ENCODE measurements around the gene VEZF1. TPM values are rescaled to one million over a fixed set of nuclear protein-coding genes. Genes with fewer than 3 reads are reported as not detected.

Gene VEZF1
- polyA plus RNA-seq, 3 donors: 28.3 to 40.1 (median 29.0) TPM

- Histone ChIP-seq H3K9me3 (replicated peaks in 1 of 2; ENCODE audit: control insufficient read depth in 1 of 2, insufficient read depth in 1 of 2, low read length in 2 of 2) (no peaks in the 10 kb centered on the region), H3K27me3 (ENCODE audit: control insufficient read depth in 2 of 2, insufficient read depth in 2 of 2, low read length in 2 of 2) (no peaks in the 10 kb centered on the region), H4K20me1 (ENCODE audit: insufficient read depth, low read length) (peaks cover 13% of the 10 kb centered on the region), H3K4me1 (ENCODE audit: control insufficient read depth in 1 of 2, insufficient read depth in 2 of 2, low read length in 2 of 2) (peaks cover 27 to 39% of the 10 kb centered on the region in 2 donors), H3K9ac (ENCODE audit: insufficient read depth, low read length, poor library complexity, severe bottlenecking) (no peak overlapping the region), H3K36me3 (replicated peaks in 1 of 2; ENCODE audit: control insufficient read depth in 1 of 2, insufficient read depth in 2 of 2, low read length in 2 of 2) (no peaks in the 10 kb centered on the region), H3K27ac (ENCODE audit: low read depth in 1 of 2, low read length in 2 of 2) (no peak overlapping the region), H3K4me3 (replicated peaks in 1 of 3; ENCODE audit: low read depth in 2 of 3, low read length in 3 of 3) (no peak overlapping the region), H2AFZ (ENCODE audit: insufficient read depth, low read depth, low read length, poor library complexity, severe bottlenecking) (no peak overlapping the region), H3K79me2 (ENCODE audit: insufficient read depth, low read length) (peaks cover 21% of the 10 kb centered on the region), H3K4me2 (replicated peaks; ENCODE audit: extremely low read depth, low read length, poor library complexity, severe bottlenecking) (no peak overlapping the region)
- DNase-seq: no peak
- Mint-ChIP-seq H3K27me3 (ENCODE audit: low read depth in 3 of 3) (peaks cover 0 to 2% (median 0%) of the 10 kb centered on the region in 3 donors), H3K4me3 (no peak overlapping the region), H3K36me3 (no peaks in the 10 kb centered on the region), H3K4me1 (peaks cover 44% of the 10 kb centered on the region), H3K27ac (no peak overlapping the region), H3K9me3 (no peaks in the 10 kb centered on the region)
- intact Hi-C loops (cut with micrococcal nuclease): no loop called here
- no peak for TF ChIP-seq CTCF (IDR thresholded peaks at IDR 0.05)
Observed at GRCh38 chr17:57991537-57991936, 3.5 kb upstream of the VEZF1 start.

- no peak overlapping the region for H3K4me3 Mint-ChIP-seq
- no peak overlapping the region for H2AFZ ChIP-seq (ENCODE audit: insufficient read depth, low read depth, low read length, poor library complexity, severe bottlenecking)
- peaks cover 51% of the 10 kb centered on the region for H3K4me1 Mint-ChIP-seq
- peaks cover 0 to 2% (median 0%) of the 10 kb centered on the region in 3 donors for H3K27me3 Mint-ChIP-seq (ENCODE audit: low read depth in 3 of 3)
- H3K27ac Mint-ChIP-seq: no peak overlapping the region
- H4K20me1 ChIP-seq (ENCODE audit: insufficient read depth, low read length): peaks cover 25% of the 10 kb centered on the region
- H3K9me3 Mint-ChIP-seq: no peaks in the 10 kb centered on the region
- peaks cover 0 to 5% of the 10 kb centered on the region in 2 donors for H3K36me3 Mint-ChIP-seq
- H3K27me3 ChIP-seq (ENCODE audit: control insufficient read depth in 2 of 2, insufficient read depth in 2 of 2, low read length in 2 of 2): no peaks in the 10 kb centered on the region
- H3K4me3 ChIP-seq (replicated peaks in 1 of 3; ENCODE audit: low read depth in 2 of 3, low read length in 3 of 3): no peak overlapping the region
- H3K4me2 ChIP-seq (replicated peaks; ENCODE audit: extremely low read depth, low read length, poor library complexity, severe bottlenecking): no peak overlapping the region
- intact Hi-C loops (cut with micrococcal nuclease): no loop called here
- WGBS (ENCODE audit: insufficient coverage): no CpG with 5 or more reads among the region's 2 CpGs
- peaks cover 40 to 50% of the 10 kb centered on the region in 2 donors for H3K4me1 ChIP-seq (ENCODE audit: control insufficient read depth in 1 of 2, insufficient read depth in 2 of 2, low read length in 2 of 2)
- H3K36me3 ChIP-seq (replicated peaks in 1 of 2; ENCODE audit: control insufficient read depth in 1 of 2, insufficient read depth in 2 of 2, low read length in 2 of 2): peaks cover 0 to 1% of the 10 kb centered on the region in 2 donors
- H3K27ac ChIP-seq (ENCODE audit: low read depth in 1 of 2, low read length in 2 of 2): no peak overlapping the region
- TF ChIP-seq CTCF (IDR thresholded peaks at IDR 0.05): no peak
- no peaks in the 10 kb centered on the region for H3K9me3 ChIP-seq (replicated peaks in 1 of 2; ENCODE audit: control insufficient read depth in 1 of 2, insufficient read depth in 1 of 2, low read length in 2 of 2)
- no peak for DNase-seq
- H3K9ac ChIP-seq (ENCODE audit: insufficient read depth, low read length, poor library complexity, severe bottlenecking): no peak overlapping the region
- peaks cover 36% of the 10 kb centered on the region for H3K79me2 ChIP-seq (ENCODE audit: insufficient read depth, low read length)
Observed at GRCh38 chr17:57990037-57990436, 2.0 kb upstream of the VEZF1 start.
